MM.1S (cell line): Measurements from ENCODE around the gene IYD.
"Not testable (repeated sequence)": the region's sequence is repeated elsewhere in the genome, so short reads cannot be mapped to it uniquely, and the experiment has no call there.

Experiments
- DNase-seq: peaks from one replicate; pipeline ENCODE4 v3.0.0-alpha.2; 2015
- H2AFZ ChIP-seq: fragments of 300-600 bp; sonication (generic); 2 replicates; pipeline ENCODE4 v1.6.0; 2016; ENCODE audit warnings: antibody characterized with exemption, low read length
- H3F3A ChIP-seq: fragments of 300-600 bp; sonication (generic); 2 replicates; pipeline ENCODE4 v1.6.1; 2016; ENCODE audit warnings: mild to moderate bottlenecking, antibody characterized with exemption, low read length, moderate library complexity, mixed read lengths; ENCODE audit not compliant: insufficient read depth
- H3K27ac ChIP-seq: fragments of 300-600 bp; sonication (generic); 2 replicates; pipeline ENCODE4 v1.5.1; 2016; ENCODE audit warnings: mild to moderate bottlenecking, low read length
- H3K27me3 ChIP-seq: fragments of 300-600 bp; sonication (generic); replicated peaks from 2 replicates; pipeline ENCODE4 v1.6.0; 2016; ENCODE audit warnings: low read length; ENCODE audit not compliant: insufficient read depth
- H3K36me3 ChIP-seq: fragments of 300-600 bp; sonication (generic); replicated peaks from 2 replicates; pipeline ENCODE4 v1.6.1; 2016; ENCODE audit warnings: mild to moderate bottlenecking, low read length, mixed read lengths; ENCODE audit not compliant: insufficient read depth
- H3K4me1 ChIP-seq: fragments of 300-600 bp; sonication (generic); 2 replicates; pipeline ENCODE4 v1.6.1; 2016; ENCODE audit warnings: low read length, mixed read lengths
- H3K4me2 ChIP-seq: fragments of 300-600 bp; sonication (generic); 2 replicates; pipeline ENCODE4 v1.6.0; 2016; ENCODE audit warnings: low read depth, low read length
- H3K4me3 ChIP-seq: fragments of 300-600 bp; sonication (generic); 2 replicates; pipeline ENCODE4 v1.5.1; 2016; ENCODE audit warnings: low read length, mixed read lengths
- H3K79me2 ChIP-seq: fragments of 300-600 bp; sonication (generic); 2 replicates; pipeline ENCODE4 v1.6.1; 2016; ENCODE audit warnings: mixed run types, low read length, mixed read lengths
- H3K9ac ChIP-seq: fragments of 300-600 bp; sonication (generic); 2 replicates; pipeline ENCODE4 v1.6.1; 2016; ENCODE audit warnings: low read length, mixed read lengths
- H3K9me2 ChIP-seq: fragments of 300-600 bp; sonication (generic); replicated peaks from 2 replicates; pipeline ENCODE4 v1.6.1; 2016; ENCODE audit warnings: mild to moderate bottlenecking, low read length, mixed read lengths; ENCODE audit not compliant: insufficient read depth
- H3K9me3 ChIP-seq: fragments of 300-600 bp; sonication (generic); replicated peaks from 2 replicates; pipeline ENCODE4 v1.6.1; 2016; ENCODE audit warnings: mild to moderate bottlenecking, low read length, mixed read lengths; ENCODE audit not compliant: insufficient read depth
- H4K20me1 ChIP-seq: fragments of 300-600 bp; sonication (generic); 2 replicates; pipeline ENCODE4 v1.6.1; 2016; ENCODE audit warnings: mild to moderate bottlenecking, low read length, moderate library complexity, mixed read lengths; ENCODE audit not compliant: insufficient read depth
- CTCF ChIP-seq: fragments of 300-600 bp; sonication (generic); IDR thresholded peaks from 2 replicates; pipeline ENCODE4 v1.5.1; 2016; ENCODE audit warnings: antibody characterized with exemption, low read length, mixed read lengths
- EZH2 ChIP-seq: fragments of 300-600 bp; sonication (generic); optimal IDR thresholded peaks from 2 replicates; pipeline ENCODE3; 2017; ENCODE audit warnings: low read depth, mild to moderate bottlenecking, antibody characterized with exemption, low read length, mixed read lengths
- EZH2phosphoT487 ChIP-seq: fragments of 300-600 bp; sonication (generic); IDR thresholded peaks from 2 replicates; pipeline ENCODE4 v1.6.1; 2018; ENCODE audit warnings: antibody characterized with exemption, low read length

Gene IYD

GRCh38 chr6:150443621-150444020 lies 74.8 kb downstream of the IYD start:
- Histone ChIP-seq H3K4me1 (no peaks in the 10 kb centered on the region), H3K9me3 (no peaks in the 10 kb centered on the region)

GRCh38 chr6:150444308-150444707 lies 75.5 kb downstream of the IYD start:
- H3K27me3 ChIP-seq: no peaks in the 10 kb centered on the region
- no peaks in the 10 kb centered on the region for H3K4me1 ChIP-seq
- H3K9me2 ChIP-seq: no peaks in the 10 kb centered on the region
- no peak overlapping the region for H3K4me2 ChIP-seq
- no peaks in the 10 kb centered on the region for H3K36me3 ChIP-seq
- H3K4me3 ChIP-seq: no peak overlapping the region
- H3K27ac ChIP-seq: no peak overlapping the region
- H3K9ac ChIP-seq: no peak overlapping the region
- no peak overlapping the region for H2AFZ ChIP-seq
- no peaks in the 10 kb centered on the region for H3F3A ChIP-seq
- no peaks in the 10 kb centered on the region for H3K79me2 ChIP-seq
- no peak for DNase-seq
- no peaks in the 10 kb centered on the region for H3K9me3 ChIP-seq
- TF ChIP-seq EZH2phosphoT487 (no peak), EZH2 (no peak), CTCF (no peak)
- no peaks in the 10 kb centered on the region for H4K20me1 ChIP-seq

More at GRCh38 chr6:150443621-150444020, 74.8 kb downstream of the IYD start:
- Histone ChIP-seq H4K20me1 (no peaks in the 10 kb centered on the region), H3F3A (no peaks in the 10 kb centered on the region), H3K9ac (no peak overlapping the region), H3K4me2 (no peak overlapping the region), H3K4me3 (no peak overlapping the region), H3K27me3 (no peaks in the 10 kb centered on the region), H2AFZ (no peak overlapping the region), H3K27ac (no peak overlapping the region), H3K36me3 (no peaks in the 10 kb centered on the region), H3K79me2 (no peaks in the 10 kb centered on the region), H3K9me2 (no peaks in the 10 kb centered on the region)
- no peak for DNase-seq
- TF ChIP-seq EZH2: no peak
- TF ChIP-seq CTCF: no peak
- TF ChIP-seq EZH2phosphoT487: no peak

GRCh38 chr6:150445486-150445885 lies 76.7 kb downstream of the IYD start:
- no peak for TF ChIP-seq CTCF
- TF ChIP-seq EZH2phosphoT487: no peak
- no peaks in the 10 kb centered on the region for H3K9me3 ChIP-seq
- no peak for DNase-seq
- H3K27ac ChIP-seq: no peak overlapping the region
- no peaks in the 10 kb centered on the region for H4K20me1 ChIP-seq
- H3K9ac ChIP-seq: no peak overlapping the region
- no peaks in the 10 kb centered on the region for H3K9me2 ChIP-seq
- H3K36me3 ChIP-seq: no peaks in the 10 kb centered on the region
- no peaks in the 10 kb centered on the region for H3F3A ChIP-seq
- no peak overlapping the region for H2AFZ ChIP-seq
- no peaks in the 10 kb centered on the region for H3K27me3 ChIP-seq
- H3K4me3 ChIP-seq: no peak overlapping the region
- H3K4me1 ChIP-seq: no peaks in the 10 kb centered on the region
- no peaks in the 10 kb centered on the region for H3K79me2 ChIP-seq
- no peak overlapping the region for H3K4me2 ChIP-seq

GRCh38 chr6:150448221-150448620 lies 79.4 kb downstream of the IYD start:
- no peak for TF ChIP-seq EZH2
- TF ChIP-seq EZH2phosphoT487: no peak
- no peak for TF ChIP-seq CTCF
- no peaks in the 10 kb centered on the region for H4K20me1 ChIP-seq
- H3K36me3 ChIP-seq: no peaks in the 10 kb centered on the region
- DNase-seq: no peak
- H3K27me3 ChIP-seq: no peaks in the 10 kb centered on the region
- H3K4me2 ChIP-seq: no peak overlapping the region
- H3K79me2 ChIP-seq: no peaks in the 10 kb centered on the region
- no peaks in the 10 kb centered on the region for H3K4me1 ChIP-seq
- H3K4me3 ChIP-seq: no peak overlapping the region
- H3K9ac ChIP-seq: no peak overlapping the region
- H2AFZ ChIP-seq: no peak overlapping the region
- no peaks in the 10 kb centered on the region for H3K9me3 ChIP-seq
- no peaks in the 10 kb centered on the region for H3K9me2 ChIP-seq
- H3F3A ChIP-seq: no peaks in the 10 kb centered on the region
- H3K27ac ChIP-seq: no peak overlapping the region

- not testable (repeated sequence) for H3K9me3 ChIP-seq, H4K20me1 ChIP-seq, DNase-seq, H3K79me2 ChIP-seq, H3K4me2 ChIP-seq, H3K4me3 ChIP-seq, H2AFZ ChIP-seq, H3K4me1 ChIP-seq, H3K9ac ChIP-seq, H3K27ac ChIP-seq, H3K36me3 ChIP-seq, H3F3A ChIP-seq, H3K27me3 ChIP-seq, H3K9me2 ChIP-seq
Measured at GRCh38 chr6:150449055-150449454, 80.2 kb downstream of the IYD start.
